Neural cell (in vitro differentiated cells): Measurements from ENCODE around the gene GPR26. TPM values are rescaled to one million over a fixed set of nuclear protein-coding genes. Genes with fewer than 3 reads are reported as not detected.

ENCODE experiments used
- H2AFZ ChIP-seq: fragments of 200-600, 300-800 bp; sonication (generic), shearing (Covaris generic); 2 replicates; pipeline ENCODE4 v1.6.0; 2014; ENCODE audit warnings: low read depth, mild to moderate bottlenecking, antibody characterized with exemption, low read length, moderate library complexity
- H3F3A ChIP-seq: fragments of 200-600 bp; shearing (Covaris generic); 2 replicates; pipeline ENCODE4 v1.6.1; 2016; ENCODE audit warnings: mild to moderate bottlenecking, moderate library complexity, mixed read lengths, antibody characterized with exemption, low read length; ENCODE audit not compliant: insufficient read depth, poor library complexity, severe bottlenecking
- H3K27ac ChIP-seq: fragments of 200-600, 300-800 bp; sonication (generic), shearing (Covaris generic); 2 replicates; pipeline ENCODE4 v1.5.1; 2014; ENCODE audit warnings: mild to moderate bottlenecking, low read length, moderate library complexity
- H3K27me3 ChIP-seq: fragments of 300-800, 200-600 bp; sonication (generic), shearing (Covaris generic); 2 replicates; pipeline ENCODE4 v1.6.0; 2014; ENCODE audit warnings: mild to moderate bottlenecking, low read depth, low read length, moderate library complexity; ENCODE audit not compliant: insufficient read depth
- H3K36me3 ChIP-seq: fragments of 300-800, 200-600 bp; sonication (generic), shearing (Covaris generic); 2 replicates; pipeline ENCODE4 v1.5.1; 2014; ENCODE audit warnings: mild to moderate bottlenecking, antibody characterized with exemption, low read length, moderate library complexity; ENCODE audit not compliant: insufficient read depth
- H3K4me2 ChIP-seq: fragments of 300-800, 200-600 bp; sonication (generic), shearing (Covaris generic); 2 replicates; pipeline ENCODE4 v1.6.0; 2014; ENCODE audit warnings: mild to moderate bottlenecking, low read length
- H3K4me3 ChIP-seq: fragments of 300-800, 200-600 bp; sonication (generic), shearing (Covaris generic); 2 replicates; pipeline ENCODE4 v1.5.1; 2014; ENCODE audit warnings: mild to moderate bottlenecking, low read length, moderate library complexity
- H3K79me2 ChIP-seq: fragments of 200-600 bp; shearing (Covaris generic); replicated peaks from 2 replicates; pipeline ENCODE4 v1.6.0; 2014; ENCODE audit warnings: mild to moderate bottlenecking, low read length, moderate library complexity; ENCODE audit not compliant: insufficient read depth
- H3K9ac ChIP-seq: fragments of 300-800, 200-600 bp; sonication (generic), shearing (Covaris generic); 2 replicates; pipeline ENCODE4 v1.6.1; 2016; ENCODE audit warnings: mild to moderate bottlenecking, low read length, mixed read lengths
- H3K9me2 ChIP-seq: fragments of 200-600 bp; shearing (Covaris generic); 2 replicates; pipeline ENCODE4 v1.6.1; 2016; ENCODE audit warnings: mild to moderate bottlenecking, low read length, mixed read lengths; ENCODE audit not compliant: insufficient read depth
- H3K9me3 ChIP-seq: fragments of 200-600, 300-800 bp; sonication (generic), shearing (Covaris generic); 2 replicates; pipeline ENCODE4 v1.6.1; 2016; ENCODE audit warnings: mild to moderate bottlenecking, mixed run types, low read length, moderate library complexity, mixed read lengths
- H4K20me1 ChIP-seq: fragments of 200-600 bp; shearing (Covaris generic); 2 replicates; pipeline ENCODE4 v1.6.1; 2016; ENCODE audit warnings: mild to moderate bottlenecking, mixed run types; ENCODE audit not compliant: insufficient read depth
- EP300 ChIP-seq: fragments of 450-650 bp; conservative IDR thresholded peaks from 2 replicates; pipeline ENCODE4 v1.6.1; 2014; ENCODE audit warnings: antibody characterized with exemption, mild to moderate bottlenecking, moderate library complexity; ENCODE audit not compliant: poor library complexity, severe bottlenecking
- EZH2 ChIP-seq: fragments of 200-600, 300-800 bp; shearing (Covaris generic), sonication (generic); IDR thresholded peaks from 2 replicates; pipeline ENCODE4 v1.6.1; 2014; ENCODE audit warnings: antibody characterized with exemption, low read length, borderline replicate concordance, mild to moderate bottlenecking; ENCODE audit not compliant: insufficient read depth, poor library complexity, severe bottlenecking
- MXI1 ChIP-seq: fragments of 450-650 bp; conservative IDR thresholded peaks from 2 replicates; pipeline ENCODE4 v1.6.1; 2014; ENCODE audit warnings: antibody characterized with exemption, mild to moderate bottlenecking; ENCODE audit not compliant: poor library complexity, severe bottlenecking
- POLR2AphosphoS5 ChIP-seq: IDR thresholded peaks from 2 replicates; pipeline ENCODE4 v1.6.1; 2012
- RAD21 ChIP-seq: fragments of 450-650 bp; conservative IDR thresholded peaks from 2 replicates; pipeline ENCODE4 v1.6.1; 2014; ENCODE audit warnings: antibody characterized with exemption, mild to moderate bottlenecking, moderate library complexity
- SMC3 ChIP-seq: fragments of 450-650 bp; conservative IDR thresholded peaks from 2 replicates; pipeline ENCODE4 v1.6.1; 2014; ENCODE audit warnings: antibody characterized with exemption, mild to moderate bottlenecking, moderate library complexity; ENCODE audit not compliant: poor library complexity
- TAF1 ChIP-seq: IDR thresholded peaks from 2 replicates; pipeline ENCODE4 v1.6.1; 2012; ENCODE audit warnings: low read depth
- polyA plus RNA-seq: library from polyadenylated mRNA; depleted of rRNA; stranded (reverse); fragments of >200 nt; gene quantifications from 2 replicates; pipeline ENCODE4 v1.2.3, GENCODE V29; 2014
- TF ChIP-seq, protein P1 (sequence below): fragments of 450-650 bp; IDR thresholded peaks from 2 replicates; pipeline ENCODE4 v1.5.1; 2014; ENCODE audit warnings: antibody characterized with exemption, mild to moderate bottlenecking, moderate library complexity; ENCODE audit not compliant: poor library complexity, severe bottlenecking
- TF ChIP-seq, protein P2 (sequence below): IDR thresholded peaks from 2 replicates; pipeline ENCODE4 v1.6.1; 2012; ENCODE audit warnings: borderline replicate concordance

Gene GPR26
- polyA plus RNA-seq, 1 donor from 2014 or later: 8.1 TPM

DNA sequence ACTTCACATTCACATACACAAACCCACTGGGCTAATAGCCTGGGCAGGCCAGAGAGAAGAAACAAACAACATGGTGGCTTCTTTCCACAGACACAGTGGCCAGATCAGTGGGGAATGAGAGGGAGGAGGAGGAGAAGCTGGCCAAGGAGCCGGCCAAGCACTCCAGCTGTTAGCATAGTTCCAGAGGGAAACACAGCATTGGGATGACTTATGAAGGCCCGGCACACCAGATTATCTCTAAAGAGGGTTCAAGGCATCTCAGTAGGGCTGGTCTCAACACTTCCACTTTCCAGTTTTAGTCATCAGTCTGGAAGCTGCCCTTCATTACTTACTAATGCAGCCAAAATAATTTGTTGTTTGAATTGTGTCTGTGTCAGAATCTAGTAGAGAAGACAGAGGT, 42.1 kb upstream of the GPR26 start:
- Histone ChIP-seq H3K9me2 (no peaks in the 10 kb centered on the region), H2AFZ (no peak overlapping the region), H3K4me2 (no peak overlapping the region), H3K9ac (no peak overlapping the region), H4K20me1 (no peaks in the 10 kb centered on the region), H3K4me3 (no peak overlapping the region), H3K27ac (no peak overlapping the region), H3F3A (no peaks in the 10 kb centered on the region), H3K9me3 (no peaks in the 10 kb centered on the region), H3K79me2 (no peaks in the 10 kb centered on the region), H3K27me3 (no peaks in the 10 kb centered on the region), H3K36me3 (no peaks in the 10 kb centered on the region)
- TF ChIP-seq EP300 (no peak), EZH2 (no peak), SMC3 (no peak), TAF1 (no peak), MXI1 (no peak), POLR2AphosphoS5 (no peak), RAD21 (no peak)
- TF ChIP-seq, protein P1, sequence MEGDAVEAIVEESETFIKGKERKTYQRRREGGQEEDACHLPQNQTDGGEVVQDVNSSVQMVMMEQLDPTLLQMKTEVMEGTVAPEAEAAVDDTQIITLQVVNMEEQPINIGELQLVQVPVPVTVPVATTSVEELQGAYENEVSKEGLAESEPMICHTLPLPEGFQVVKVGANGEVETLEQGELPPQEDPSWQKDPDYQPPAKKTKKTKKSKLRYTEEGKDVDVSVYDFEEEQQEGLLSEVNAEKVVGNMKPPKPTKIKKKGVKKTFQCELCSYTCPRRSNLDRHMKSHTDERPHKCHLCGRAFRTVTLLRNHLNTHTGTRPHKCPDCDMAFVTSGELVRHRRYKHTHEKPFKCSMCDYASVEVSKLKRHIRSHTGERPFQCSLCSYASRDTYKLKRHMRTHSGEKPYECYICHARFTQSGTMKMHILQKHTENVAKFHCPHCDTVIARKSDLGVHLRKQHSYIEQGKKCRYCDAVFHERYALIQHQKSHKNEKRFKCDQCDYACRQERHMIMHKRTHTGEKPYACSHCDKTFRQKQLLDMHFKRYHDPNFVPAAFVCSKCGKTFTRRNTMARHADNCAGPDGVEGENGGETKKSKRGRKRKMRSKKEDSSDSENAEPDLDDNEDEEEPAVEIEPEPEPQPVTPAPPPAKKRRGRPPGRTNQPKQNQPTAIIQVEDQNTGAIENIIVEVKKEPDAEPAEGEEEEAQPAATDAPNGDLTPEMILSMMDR: no peak
- TF ChIP-seq, protein P2, sequence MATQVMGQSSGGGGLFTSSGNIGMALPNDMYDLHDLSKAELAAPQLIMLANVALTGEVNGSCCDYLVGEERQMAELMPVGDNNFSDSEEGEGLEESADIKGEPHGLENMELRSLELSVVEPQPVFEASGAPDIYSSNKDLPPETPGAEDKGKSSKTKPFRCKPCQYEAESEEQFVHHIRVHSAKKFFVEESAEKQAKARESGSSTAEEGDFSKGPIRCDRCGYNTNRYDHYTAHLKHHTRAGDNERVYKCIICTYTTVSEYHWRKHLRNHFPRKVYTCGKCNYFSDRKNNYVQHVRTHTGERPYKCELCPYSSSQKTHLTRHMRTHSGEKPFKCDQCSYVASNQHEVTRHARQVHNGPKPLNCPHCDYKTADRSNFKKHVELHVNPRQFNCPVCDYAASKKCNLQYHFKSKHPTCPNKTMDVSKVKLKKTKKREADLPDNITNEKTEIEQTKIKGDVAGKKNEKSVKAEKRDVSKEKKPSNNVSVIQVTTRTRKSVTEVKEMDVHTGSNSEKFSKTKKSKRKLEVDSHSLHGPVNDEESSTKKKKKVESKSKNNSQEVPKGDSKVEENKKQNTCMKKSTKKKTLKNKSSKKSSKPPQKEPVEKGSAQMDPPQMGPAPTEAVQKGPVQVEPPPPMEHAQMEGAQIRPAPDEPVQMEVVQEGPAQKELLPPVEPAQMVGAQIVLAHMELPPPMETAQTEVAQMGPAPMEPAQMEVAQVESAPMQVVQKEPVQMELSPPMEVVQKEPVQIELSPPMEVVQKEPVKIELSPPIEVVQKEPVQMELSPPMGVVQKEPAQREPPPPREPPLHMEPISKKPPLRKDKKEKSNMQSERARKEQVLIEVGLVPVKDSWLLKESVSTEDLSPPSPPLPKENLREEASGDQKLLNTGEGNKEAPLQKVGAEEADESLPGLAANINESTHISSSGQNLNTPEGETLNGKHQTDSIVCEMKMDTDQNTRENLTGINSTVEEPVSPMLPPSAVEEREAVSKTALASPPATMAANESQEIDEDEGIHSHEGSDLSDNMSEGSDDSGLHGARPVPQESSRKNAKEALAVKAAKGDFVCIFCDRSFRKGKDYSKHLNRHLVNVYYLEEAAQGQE: no peak

- Histone ChIP-seq H2AFZ (no peak overlapping the region), H3K4me3 (no peak overlapping the region), H3K27ac (no peak overlapping the region), H3K9me3 (no peaks in the 10 kb centered on the region), H3K9me2 (no peaks in the 10 kb centered on the region), H3K36me3 (no peaks in the 10 kb centered on the region), H3F3A (no peaks in the 10 kb centered on the region), H3K9ac (no peak overlapping the region), H3K27me3 (no peaks in the 10 kb centered on the region), H3K4me2 (no peak overlapping the region), H4K20me1 (no peaks in the 10 kb centered on the region), H3K79me2 (no peaks in the 10 kb centered on the region)
- TF ChIP-seq RAD21 (no peak), MXI1 (no peak), TAF1 (no peak), EP300 (no peak), POLR2AphosphoS5 (no peak), EZH2 (no peak), SMC3 (no peak)
- TF ChIP-seq, protein P2: no peak
- TF ChIP-seq, protein P1: no peak
These were observed 33.0 kb upstream of the GPR26 start for GRCh38 chr10:123633106-123633505.
